K562 (cell line): Measurements from ENCODE around the gene SRRD. TPM values are rescaled to one million over a fixed set of nuclear protein-coding genes. Genes with fewer than 3 reads are reported as not detected.

Source experiments
- ATAC-seq: fragments of 200-7000 bp; cut with Tn5 transposase; 3 replicates; pipeline ENCODE4 v1.9.1; 2020; ENCODE audit warnings: moderate library complexity
- BruUV-seq: library from RNA; stranded (reverse); fragments of 400-500 nt; replicated peaks from 2 replicates; lab custom pipeline; 2021; lab: Mats Ljungman, UMichigan
- CTCF ChIA-PET: fragments of 300-600 bp; formaldehyde crosslinking; extraction: SDS; loops from one replicate; lab custom pipeline; 2021; ENCODE audit warnings: low intra/inter-chr PET ratio; lab: Yijun Ruan, JAX
- POLR2A ChIA-PET: fragments of 300-600, 350-650 bp; sonication (Branson Sonifier 250); formaldehyde crosslinking; extraction: SDS; loops from one replicate; lab custom pipeline; 2021; ENCODE audit warnings: antibody characterized with exemption, inconsistent platforms; lab: Yijun Ruan, JAX
- DNase-seq, 4 experiments: peaks; one replicate each; pipeline versions ENCODE4 v3.0.0 to v3.0.0-alpha.2; 2011 to 2018; ENCODE audit warnings: low spot score in 3 of 4, mixed read lengths in 3 of 4; ENCODE audit errors: extremely low read depth in 1 of 4
- FAIRE-seq: peaks from 2 replicates; lab custom pipeline; 2011; peaks lifted over from hg19 to GRCh38; lab: Jason Lieb, UNC
- H2AFZ ChIP-seq: 2 replicates; pipeline ENCODE4 v1.6.0; 2011; ENCODE audit warnings: low read depth, low read length, control low read depth, inconsistent platforms
- H3K27ac ChIP-seq: fragments of 200-600 bp; 3 replicates; pipeline ENCODE4 v1.8.0; 2011; ENCODE audit warnings: low read depth, mild to moderate bottlenecking, control low read depth, inconsistent platforms, low read length, moderate library complexity, mixed read lengths; ENCODE audit errors: extremely low read depth
- H3K27me3 ChIP-seq, 2 experiments: fragments of 300-600 bp in 1 of 2; 2 replicates in 1 of 2; 3 replicates in 1 of 2; pipeline versions ENCODE4 v1.6.0 to v1.8.0; 2011; ENCODE audit warnings: inconsistent platforms in 2 of 2, low read length in 2 of 2, mild to moderate bottlenecking in 1 of 2, mixed read lengths in 1 of 2, moderate library complexity in 1 of 2; ENCODE audit not compliant: control insufficient read depth in 2 of 2, insufficient read depth in 2 of 2
- H3K36me3 ChIP-seq: fragments of 300-600 bp; 3 replicates; pipeline ENCODE4 v1.8.0; 2011; ENCODE audit warnings: mild to moderate bottlenecking, low read length, inconsistent platforms; ENCODE audit not compliant: control insufficient read depth, insufficient read depth
- H3K4me1 ChIP-seq, 2 experiments: fragments of 200-600 bp in 1 of 2; replicated peaks in 1 of 2; 2 replicates in 1 of 2; 3 replicates in 1 of 2; pipeline versions ENCODE4 v1.5.1 to v1.8.0; 2011; ENCODE audit warnings: inconsistent platforms in 2 of 2, low read length in 2 of 2, mild to moderate bottlenecking in 1 of 2, mixed read lengths in 1 of 2, moderate library complexity in 1 of 2; ENCODE audit not compliant: control insufficient read depth in 2 of 2, insufficient read depth in 2 of 2
- H3K4me2 ChIP-seq: 2 replicates; pipeline ENCODE4 v1.6.1; 2011; ENCODE audit warnings: low read length, control low read depth, inconsistent platforms, mixed read lengths; ENCODE audit not compliant: insufficient read depth
- H3K4me3 ChIP-seq: fragments of 200-600 bp; sonication (generic), shearing (Covaris generic); 2 replicates; pipeline ENCODE4 v1.5.1; 2016; ENCODE audit warnings: control low read depth, inconsistent platforms
- H3K79me2 ChIP-seq: fragments of 200-600 bp; 3 replicates; pipeline ENCODE4 v1.8.0; 2011; ENCODE audit warnings: low read length, inconsistent platforms; ENCODE audit not compliant: control insufficient read depth, insufficient read depth
- H3K9ac ChIP-seq, 2 experiments: 2 replicates each; pipeline versions ENCODE4 v1.6.0 to v1.6.1; 2011; ENCODE audit warnings: low read depth in 2 of 2, low read length in 2 of 2, control low read depth in 1 of 2, inconsistent platforms in 1 of 2, mild to moderate bottlenecking in 1 of 2, mixed read lengths in 1 of 2; ENCODE audit not compliant: insufficient read depth in 1 of 2
- H3K9me1 ChIP-seq: one replicate; pipeline ENCODE4 v1.6.0; 2011; ENCODE audit warnings: inconsistent platforms, mild to moderate bottlenecking, low read length, moderate library complexity; ENCODE audit not compliant: control insufficient read depth, insufficient read depth
- H3K9me3 ChIP-seq: replicated peaks from 2 replicates; pipeline ENCODE4 v1.5.1; 2011; ENCODE audit warnings: low read depth, low read length, inconsistent platforms; ENCODE audit not compliant: control insufficient read depth, insufficient read depth
- H4K20me1 ChIP-seq: replicated peaks from 2 replicates; pipeline ENCODE4 v1.6.1; 2011; ENCODE audit warnings: low read length, inconsistent platforms, mixed read lengths; ENCODE audit not compliant: control insufficient read depth, insufficient read depth
- LCOR ChIP-seq: sonication (generic); formaldehyde crosslinking; IDR thresholded peaks from 2 replicates; pipeline ENCODE4 v1.8.0; 2022; ENCODE audit warnings: mild to moderate bottlenecking, missing genetic modification reagents
- LEF1 ChIP-seq: fragments of 450-650 bp; IDR thresholded peaks from 2 replicates; pipeline ENCODE4 v1.6.1; 2016; ENCODE audit warnings: mild to moderate bottlenecking
- MCM2 ChIP-seq: fragments of 450-650 bp; IDR thresholded peaks from 2 replicates; pipeline ENCODE4 v1.6.1; 2017; ENCODE audit warnings: low read depth, mild to moderate bottlenecking
- MED1 ChIP-seq: sonication (generic); formaldehyde crosslinking; IDR thresholded peaks from 2 replicates; pipeline ENCODE4 v1.8.1; 2023; ENCODE audit warnings: missing genetic modification reagents, borderline replicate concordance
- SMAD2 ChIP-seq: fragments of 150-350 bp; IDR thresholded peaks from 2 replicates; pipeline ENCODE4 v1.6.1; 2014; ENCODE audit warnings: low read depth, mild to moderate bottlenecking, low read length
- SMARCA5 ChIP-seq: fragments of 450-650 bp; IDR thresholded peaks from 2 replicates; pipeline ENCODE4 v1.6.1; 2016
- STAT5A ChIP-seq: IDR thresholded peaks from 2 replicates; pipeline ENCODE4 v1.6.1; 2012; ENCODE audit warnings: low read length, inconsistent platforms, borderline replicate concordance
- TSC22D4 ChIP-seq: fragments of 450-650 bp; IDR thresholded peaks from 2 replicates; pipeline ENCODE4 v1.6.1; 2016; ENCODE audit warnings: missing genetic modification characterization, missing biosample characterization, control low read depth
- ZNF507 ChIP-seq: conservative IDR thresholded peaks from 2 replicates; pipeline ENCODE4 v1.6.1; 2017; ENCODE audit warnings: missing genetic modification characterization, missing compliant biosample characterization
- ZNF584 ChIP-seq: fragments of 200-800 bp; sonication (Bioruptor generic); IDR thresholded peaks from 2 replicates; pipeline ENCODE4 v1.6.1; 2016; ENCODE audit warnings: low read depth, mild to moderate bottlenecking, missing genetic modification characterization, missing compliant biosample characterization
- ZNF644 ChIP-seq: fragments of 200-800 bp; sonication (Bioruptor generic); IDR thresholded peaks from 2 replicates; pipeline ENCODE4 v1.6.1; 2016; ENCODE audit warnings: low read depth, missing genetic modification characterization, missing compliant biosample characterization
- ZNF695 ChIP-seq: fragments of 450-650 bp; formaldehyde crosslinking; IDR thresholded peaks from 2 replicates; pipeline ENCODE4 v1.4.0; 2020; ENCODE audit warnings: mild to moderate bottlenecking, moderate library complexity
- ZNF696 ChIP-seq: fragments of 250-450 bp; sonication (Bioruptor Pico); conservative IDR thresholded peaks from 2 replicates; pipeline ENCODE4 v1.4.0; 2020; ENCODE audit warnings: mild to moderate bottlenecking, moderate library complexity
- WGBS: fragments of 100-300 bp; shearing (Covaris generic); methylation state at CpG from one replicate; pipeline ENCODE4 v1.1.6; 2016; ENCODE audit warnings: low coverage, mixed read lengths; ENCODE audit not compliant: insufficient coverage; ENCODE audit errors: missing lambda C conversion rate; 5-methylcytosine and 5-hydroxymethylcytosine counted together
- in situ Hi-C: fragments of 300-500 bp; cut with MboI; formaldehyde crosslinking; loops from 4 replicates; pipeline ENCODE4 v1.15.0; 2018; ENCODE audit warnings: inconsistent platforms, mixed read lengths
- intact Hi-C: fragments of 100-400 bp; cut with micrococcal nuclease; formaldehyde crosslinking; loops from 2 replicates; pipeline ENCODE4 v1.14.2; 2022
- polyA plus RNA-seq, 8 experiments: library from polyadenylated mRNA; depleted of rRNA in 4 of 8; stranded (reverse) in 5 of 8; unstranded in 3 of 8; fragments of >200 nt; fragmentation: Nextera tagmentation in 2 of 8; fragmentation: Illumina TruSeq in 1 of 8; extraction: Ambion mirVana in 2 of 8; extraction: Trizol in 1 of 8; gene quantifications; 2 replicates each; pipeline versions ENCODE4 v1.2.1 to v1.2.3, GENCODE V29; 2011 to 2014; ENCODE audit warnings: inconsistent platforms in 1 of 8, missing spikeins in 1 of 8
- total RNA-seq, 7 experiments: library from RNA; depleted of rRNA in 6 of 7; stranded (reverse); fragments of >200 nt in 6 of 7; fragmentation: Illumina TruSeq in 2 of 7; extraction: Trizol in 2 of 7; gene quantifications; 2 replicates each; pipeline versions ENCODE4 v1.2.1 to v1.2.3, GENCODE V29; 2011 to 2021; ENCODE audit warnings: low replicate concordance in 1 of 7
- TF ChIP-seq, protein P1 (sequence below): sonication (generic); formaldehyde crosslinking; IDR thresholded peaks from 2 replicates; pipeline ENCODE4 v1.8.1; 2023; ENCODE audit warnings: mild to moderate bottlenecking, missing genetic modification reagents

Gene SRRD
- total and polyA plus RNA-seq, 9 of the 15 experiments (the other 6 are each of a cell fraction or from before 2014, with no cell fraction given) = 4.9 to 59.4 (median 34.4) TPM

- POLR2A ChIA-PET = interaction anchor here (0.5 to 1.5 kb wide), 6 partner anchors 18 to 1993 kb away, joined by 3 to 5 read pairs (median 3); no protein-coding TSS in a partner anchor
- 77% methylated on average over 6 of the region's 6 CpGs for WGBS
- TF ChIP-seq ZNF644 (tag) (no peak), LCOR (CRISPR knock-in tag) (no peak), SMARCA5 (no peak), TSC22D4 (no peak), ZNF584 (CRISPR knock-in tag) (no peak), ZNF507 (tag) (no peak), STAT5A (no peak), ZNF696 (no peak), MCM2 (no peak), MED1 (CRISPR knock-in tag) (no peak), LEF1 (no peak), SMAD2 (no peak), ZNF695 (CRISPR knock-in tag) (no peak)
- TF ChIP-seq, protein P1, sequence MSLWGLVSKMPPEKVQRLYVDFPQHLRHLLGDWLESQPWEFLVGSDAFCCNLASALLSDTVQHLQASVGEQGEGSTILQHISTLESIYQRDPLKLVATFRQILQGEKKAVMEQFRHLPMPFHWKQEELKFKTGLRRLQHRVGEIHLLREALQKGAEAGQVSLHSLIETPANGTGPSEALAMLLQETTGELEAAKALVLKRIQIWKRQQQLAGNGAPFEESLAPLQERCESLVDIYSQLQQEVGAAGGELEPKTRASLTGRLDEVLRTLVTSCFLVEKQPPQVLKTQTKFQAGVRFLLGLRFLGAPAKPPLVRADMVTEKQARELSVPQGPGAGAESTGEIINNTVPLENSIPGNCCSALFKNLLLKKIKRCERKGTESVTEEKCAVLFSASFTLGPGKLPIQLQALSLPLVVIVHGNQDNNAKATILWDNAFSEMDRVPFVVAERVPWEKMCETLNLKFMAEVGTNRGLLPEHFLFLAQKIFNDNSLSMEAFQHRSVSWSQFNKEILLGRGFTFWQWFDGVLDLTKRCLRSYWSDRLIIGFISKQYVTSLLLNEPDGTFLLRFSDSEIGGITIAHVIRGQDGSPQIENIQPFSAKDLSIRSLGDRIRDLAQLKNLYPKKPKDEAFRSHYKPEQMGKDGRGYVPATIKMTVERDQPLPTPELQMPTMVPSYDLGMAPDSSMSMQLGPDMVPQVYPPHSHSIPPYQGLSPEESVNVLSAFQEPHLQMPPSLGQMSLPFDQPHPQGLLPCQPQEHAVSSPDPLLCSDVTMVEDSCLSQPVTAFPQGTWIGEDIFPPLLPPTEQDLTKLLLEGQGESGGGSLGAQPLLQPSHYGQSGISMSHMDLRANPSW (CRISPR knock-in tag) = no peak
- Histone ChIP-seq H3K4me3 (no peak overlapping the region), H3K4me2 (no peak overlapping the region), H3K27ac (no peak overlapping the region), H3K9me3 (no peaks in the 10 kb centered on the region), H4K20me1 (no peaks in the 10 kb centered on the region), H3K27me3 (no peaks in the 10 kb centered on the region), H2AFZ (no peak overlapping the region), H3K9ac (no peak overlapping the region), H3K4me1 (peaks cover 0 to 3% of the 10 kb centered on the region in 2 experiments; a peak in 3 of 5 replicates), H3K9me1 (no peaks in the 10 kb centered on the region), H3K36me3 (peaks cover 29% of the 10 kb centered on the region; the same call in 1 of the 3 replicates), H3K79me2 (no peaks in the 10 kb centered on the region)
- intact Hi-C loops = no loop called here
- ATAC-seq (no peak), DNase-seq (no peak), FAIRE-seq (no peak)
- BruUV-seq = no TSS peak
- CTCF ChIA-PET = no interaction called here
- in situ Hi-C loops = no loop called here
Measured at GRCh38 chr22:26448941-26449340, 34.7 kb upstream of the SRRD start.
